ENCODE results near the gene DUSP9. TPM values are rescaled to one million over a fixed set of nuclear protein-coding genes. Genes with fewer than 3 reads are reported as not detected.

DUSP9 gene
- total RNA-seq, 1 donor from 2014 or later, result not detected

DNA sequence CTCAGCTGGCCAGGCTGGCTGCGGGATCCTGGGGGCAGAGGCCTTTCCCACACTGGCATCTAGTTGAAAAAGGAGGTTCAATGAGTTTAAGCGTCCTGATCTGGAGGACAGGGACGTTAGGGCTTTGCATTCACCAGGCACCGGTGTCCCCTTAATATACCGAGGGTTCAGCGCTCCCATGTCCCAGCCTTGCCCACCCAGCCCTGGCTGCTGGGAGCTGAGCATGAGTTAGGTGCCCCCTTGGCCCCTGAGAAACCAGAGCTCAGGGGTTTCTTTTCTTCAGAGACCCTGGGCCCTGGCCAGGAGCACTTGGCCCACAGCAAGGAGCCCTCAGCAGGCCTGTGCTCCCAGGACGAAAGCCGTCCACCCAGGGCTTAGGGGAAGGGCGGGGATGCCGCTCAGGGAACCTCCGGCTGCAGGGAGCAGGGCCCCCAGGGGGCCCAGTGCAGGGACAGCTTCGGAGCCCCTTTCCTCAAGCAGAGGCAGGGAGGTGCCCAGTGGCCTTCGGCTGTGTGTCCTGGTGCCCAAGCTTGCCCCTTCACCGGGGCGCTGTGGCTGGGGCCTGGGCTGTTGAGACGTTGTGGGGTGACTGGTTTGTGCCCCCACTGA is 20.9 kb upstream of the DUSP9 start:
- Mint-ChIP-seq H3K9me3 (peaks cover 3% of the 10 kb centered on the region), H3K36me3 (ENCODE audit: low read depth) (no peaks in the 10 kb centered on the region), H3K4me1 (no peaks in the 10 kb centered on the region), H3K27ac (no peak overlapping the region), H3K4me3 (no peak overlapping the region), H3K27me3 (peaks cover 15% of the 10 kb centered on the region)
- TF ChIP-seq, protein P1, sequence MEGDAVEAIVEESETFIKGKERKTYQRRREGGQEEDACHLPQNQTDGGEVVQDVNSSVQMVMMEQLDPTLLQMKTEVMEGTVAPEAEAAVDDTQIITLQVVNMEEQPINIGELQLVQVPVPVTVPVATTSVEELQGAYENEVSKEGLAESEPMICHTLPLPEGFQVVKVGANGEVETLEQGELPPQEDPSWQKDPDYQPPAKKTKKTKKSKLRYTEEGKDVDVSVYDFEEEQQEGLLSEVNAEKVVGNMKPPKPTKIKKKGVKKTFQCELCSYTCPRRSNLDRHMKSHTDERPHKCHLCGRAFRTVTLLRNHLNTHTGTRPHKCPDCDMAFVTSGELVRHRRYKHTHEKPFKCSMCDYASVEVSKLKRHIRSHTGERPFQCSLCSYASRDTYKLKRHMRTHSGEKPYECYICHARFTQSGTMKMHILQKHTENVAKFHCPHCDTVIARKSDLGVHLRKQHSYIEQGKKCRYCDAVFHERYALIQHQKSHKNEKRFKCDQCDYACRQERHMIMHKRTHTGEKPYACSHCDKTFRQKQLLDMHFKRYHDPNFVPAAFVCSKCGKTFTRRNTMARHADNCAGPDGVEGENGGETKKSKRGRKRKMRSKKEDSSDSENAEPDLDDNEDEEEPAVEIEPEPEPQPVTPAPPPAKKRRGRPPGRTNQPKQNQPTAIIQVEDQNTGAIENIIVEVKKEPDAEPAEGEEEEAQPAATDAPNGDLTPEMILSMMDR (IDR thresholded peaks at IDR 0.05), result no peak
- ATAC-seq (ENCODE audit: low read depth) (no peak), DNase-seq (no peak)
- ChIA-PET CTCF (no interaction called here), POLR2A (no interaction called here)
- intact Hi-C loops (cut with micrococcal nuclease), result no loop called here

DNA sequence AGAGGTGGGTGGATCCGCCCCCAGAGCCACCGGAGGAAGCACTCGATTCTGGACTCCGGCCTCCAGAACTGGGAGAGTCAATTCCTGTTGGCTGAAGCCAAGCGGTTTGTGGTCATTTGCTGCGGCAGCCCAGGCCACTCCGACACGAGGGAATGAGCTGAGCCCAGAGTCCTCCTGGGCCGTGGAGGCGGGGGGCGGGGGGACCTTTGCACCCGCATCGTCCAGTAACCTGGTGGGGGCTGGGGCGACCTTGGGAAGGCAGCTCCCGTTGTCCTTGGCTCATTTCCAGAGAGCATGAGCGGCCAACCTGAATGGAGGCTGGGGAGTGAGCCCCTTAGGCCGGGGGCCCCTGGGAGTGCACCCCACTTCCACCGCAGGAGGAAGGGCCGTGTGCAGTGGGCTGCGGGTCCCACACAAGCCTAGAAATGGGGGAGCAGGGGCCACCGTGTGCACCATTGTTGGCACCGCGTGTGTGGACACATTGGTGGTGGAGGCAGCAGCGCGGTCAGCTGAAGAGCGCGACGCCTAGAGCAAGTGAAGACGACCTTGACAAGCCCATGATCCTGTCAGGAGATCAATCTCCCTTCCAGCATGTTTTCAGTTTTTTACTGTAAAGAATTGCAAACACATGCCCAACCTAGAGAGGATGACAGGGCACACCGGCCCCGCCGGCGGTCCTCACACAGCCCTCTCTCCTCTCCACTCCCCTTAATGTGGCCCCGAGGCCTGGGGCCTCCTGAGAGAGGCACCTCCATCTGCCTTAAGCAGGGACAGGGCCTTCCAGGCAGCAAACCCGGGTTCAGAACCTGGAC is 19.9 kb upstream of the DUSP9 start:
- Mint-ChIP-seq H3K36me3 (ENCODE audit: low read depth) (no peaks in the 10 kb centered on the region), H3K27ac (no peak overlapping the region), H3K9me3 (peaks cover 4% of the 10 kb centered on the region), H3K4me1 (no peaks in the 10 kb centered on the region), H3K27me3 (peaks cover 17% of the 10 kb centered on the region), H3K4me3 (no peak overlapping the region)
- ChIA-PET POLR2A (no interaction called here), CTCF (no interaction called here)
- no peak for ATAC-seq (ENCODE audit: low read depth)
- TF ChIP-seq, protein P1 (IDR thresholded peaks at IDR 0.05), result no peak
- no peak for DNase-seq
- intact Hi-C loops (cut with micrococcal nuclease), result no loop called here

DNA sequence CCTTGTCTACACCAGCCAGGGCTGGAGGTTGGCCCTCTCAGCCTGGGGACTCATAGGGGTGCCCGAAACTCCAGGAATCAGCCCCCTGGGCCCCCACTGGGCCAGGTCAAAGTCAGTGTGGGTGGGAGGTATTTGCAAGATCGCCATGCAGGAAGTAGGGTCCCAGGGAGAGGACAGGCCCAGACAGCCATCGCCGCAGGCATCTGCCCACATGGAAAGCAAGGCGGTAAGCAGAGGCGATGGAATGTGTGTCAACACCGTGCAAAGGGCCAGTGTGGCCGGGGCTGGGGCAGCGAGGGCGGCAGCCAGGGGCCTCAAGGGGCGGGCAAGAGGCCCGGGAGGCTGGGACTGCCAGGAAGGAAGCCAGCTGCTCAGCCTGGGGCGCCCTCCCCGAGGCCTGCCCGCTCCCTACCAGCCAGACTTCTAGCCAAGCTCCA is 19.3 kb upstream of the DUSP9 start:
- H3K9me3 Mint-ChIP-seq, result peaks cover 4% of the 10 kb centered on the region
- H3K36me3 Mint-ChIP-seq (ENCODE audit: low read depth), result no peaks in the 10 kb centered on the region
- CTCF ChIA-PET, result no interaction called here

DNA sequence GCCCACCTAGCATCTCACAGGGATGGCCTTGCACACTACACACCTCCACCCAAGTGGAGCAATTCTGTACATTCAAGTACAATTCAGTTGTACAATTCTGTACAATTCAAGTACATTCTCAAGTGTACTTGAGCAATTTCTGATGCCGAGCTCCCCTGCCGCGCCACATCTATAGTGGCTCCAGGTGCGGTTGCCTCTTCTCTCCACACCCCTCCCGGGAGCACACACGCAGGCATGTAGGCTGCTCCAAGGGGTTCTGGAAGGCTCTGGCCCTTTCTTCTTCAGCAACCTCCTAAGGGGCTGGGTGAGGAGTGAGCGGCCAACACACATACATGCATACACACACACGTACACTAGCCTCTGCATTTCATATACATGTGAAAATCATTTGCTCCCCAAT is 18.9 kb upstream of the DUSP9 start:
- no peak for DNase-seq
- ChIA-PET CTCF (no interaction called here), POLR2A (no interaction called here)
- Mint-ChIP-seq H3K9me3 (peaks cover 4% of the 10 kb centered on the region), H3K27ac (no peak overlapping the region), H3K27me3 (peaks cover 10% of the 10 kb centered on the region), H3K4me3 (no peak overlapping the region), H3K36me3 (ENCODE audit: low read depth) (no peaks in the 10 kb centered on the region), H3K4me1 (no peaks in the 10 kb centered on the region)
- ATAC-seq (ENCODE audit: low read depth), result no peak
- intact Hi-C loops (cut with micrococcal nuclease), result no loop called here
- TF ChIP-seq, protein P1 (IDR thresholded peaks at IDR 0.05), result no peak

More for the DNA sequence above, 19.3 kb upstream of the DUSP9 start:
- no peak for ATAC-seq (ENCODE audit: low read depth)
- no peak overlapping the region for H3K4me3 Mint-ChIP-seq
- TF ChIP-seq, protein P1 (IDR thresholded peaks at IDR 0.05), result no peak
- intact Hi-C loops (cut with micrococcal nuclease), result no loop called here
- no peak overlapping the region for H3K27ac Mint-ChIP-seq
- H3K27me3 Mint-ChIP-seq, result peaks cover 11% of the 10 kb centered on the region
- no peaks in the 10 kb centered on the region for H3K4me1 Mint-ChIP-seq
- no peak for DNase-seq
- POLR2A ChIA-PET, result no interaction called here

DNA sequence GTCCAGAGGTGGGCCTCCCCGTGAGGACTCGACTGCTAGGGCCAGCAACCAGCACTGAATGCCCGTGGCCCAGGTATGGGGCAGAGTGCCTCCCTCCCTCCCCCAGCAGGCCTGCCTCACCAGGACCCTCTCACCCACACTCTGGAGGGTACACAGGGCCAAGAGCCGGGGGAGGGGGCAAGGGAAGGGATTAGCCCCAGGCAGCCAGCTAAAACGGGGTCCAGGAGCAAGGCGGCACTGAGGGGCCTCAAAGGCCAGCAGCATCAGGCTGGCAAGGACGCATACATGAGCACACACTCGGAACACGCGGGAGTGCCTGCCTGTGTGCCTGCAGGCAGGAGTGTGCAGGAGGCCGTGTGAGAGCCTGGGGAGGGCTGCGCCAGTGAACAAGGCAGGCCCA is 18.3 kb upstream of the DUSP9 start:
- H3K36me3 Mint-ChIP-seq (ENCODE audit: low read depth), result no peaks in the 10 kb centered on the region
- ChIA-PET CTCF (no interaction called here), POLR2A (no interaction called here)
- TF ChIP-seq, protein P1 (IDR thresholded peaks at IDR 0.05), result no peak
- no peaks in the 10 kb centered on the region for H3K4me1 Mint-ChIP-seq
- peaks cover 10% of the 10 kb centered on the region for H3K27me3 Mint-ChIP-seq
- DNase-seq (no peak), ATAC-seq (ENCODE audit: low read depth) (no peak)
- intact Hi-C loops (cut with micrococcal nuclease), result no loop called here
- no peak overlapping the region for H3K4me3 Mint-ChIP-seq
- H3K9me3 Mint-ChIP-seq, result peaks cover 4% of the 10 kb centered on the region
- no peak overlapping the region for H3K27ac Mint-ChIP-seq
